Neural progenitor cell (in vitro differentiated cells): ENCODE measurements around the gene SMARCAD1. TPM values are rescaled to one million over a fixed set of nuclear protein-coding genes. Genes with fewer than 3 reads are reported as not detected.
"Not testable (repeated sequence)": the region's sequence is repeated elsewhere in the genome, so short reads cannot be mapped to it uniquely, and the experiment has no call there.

Experiments
- DNase-seq: peaks from one replicate; pipeline ENCODE4 v3.0.0-alpha.2; 2016; ENCODE audit warnings: low spot score
- H2AFZ ChIP-seq: fragments of 200-600 bp; sonication (generic); replicated peaks from 2 replicates; pipeline ENCODE4 v1.6.1; 2016; ENCODE audit warnings: antibody characterized with exemption
- H3F3A ChIP-seq: fragments of 200-600 bp; sonication (generic); 2 replicates; pipeline ENCODE4 v1.6.1; 2016; ENCODE audit warnings: antibody characterized with exemption, low read depth
- H3K27ac ChIP-seq: fragments of 200-600 bp; sonication (generic); 2 replicates; pipeline ENCODE4 v1.5.1; 2016; ENCODE audit warnings: mild to moderate bottlenecking
- H3K27me3 ChIP-seq: fragments of 200-600 bp; sonication (generic); 2 replicates; pipeline ENCODE4 v1.6.1; 2016; ENCODE audit warnings: mild to moderate bottlenecking, moderate library complexity
- H3K36me3 ChIP-seq: fragments of 200-600 bp; sonication (generic); 2 replicates; pipeline ENCODE4 v1.5.1; 2016
- H3K4me1 ChIP-seq: fragments of 200-600 bp; sonication (generic); 2 replicates; pipeline ENCODE4 v1.6.1; 2016; ENCODE audit warnings: mixed run types
- H3K4me2 ChIP-seq: fragments of 200-600 bp; sonication (generic); 2 replicates; pipeline ENCODE4 v1.6.1; 2016
- H3K4me3 ChIP-seq: fragments of 200-600 bp; sonication (generic); 2 replicates; pipeline ENCODE4 v1.5.1; 2016
- H3K79me2 ChIP-seq: fragments of 200-600 bp; sonication (generic); 2 replicates; pipeline ENCODE4 v1.6.1; 2016; ENCODE audit warnings: low read depth
- H3K9ac ChIP-seq: fragments of 200-600 bp; sonication (generic); 2 replicates; pipeline ENCODE4 v1.6.1; 2016
- H3K9me3 ChIP-seq: fragments of 200-600 bp; sonication (generic); 2 replicates; pipeline ENCODE4 v1.5.1; 2016; ENCODE audit warnings: low read depth
- H4K20me1 ChIP-seq: fragments of 200-600 bp; sonication (generic); 2 replicates; pipeline ENCODE4 v1.6.1; 2016; ENCODE audit warnings: low read depth
- H3K27ac Mint-ChIP-seq: 3 replicates; pipeline ENCODE4 v1.8.0; 2021; ENCODE audit warnings: mixed read lengths
- H3K27me3 Mint-ChIP-seq: 2 replicates; pipeline ENCODE4 v1.8.0; 2022; ENCODE audit warnings: low read depth, mild to moderate bottlenecking, inconsistent platforms, moderate library complexity, mixed read lengths; ENCODE audit not compliant: insufficient read depth
- H3K36me3 Mint-ChIP-seq: 3 replicates; pipeline ENCODE4 v1.8.0; 2021; ENCODE audit warnings: mixed read lengths
- H3K4me1 Mint-ChIP-seq: 3 replicates; pipeline ENCODE4 v1.8.0; 2021; ENCODE audit warnings: mixed read lengths
- H3K4me3 Mint-ChIP-seq: 3 replicates; pipeline ENCODE4 v1.8.0; 2021; ENCODE audit warnings: mild to moderate bottlenecking, moderate library complexity, mixed read lengths
- H3K9me3 Mint-ChIP-seq: 3 replicates; pipeline ENCODE4 v1.8.0; 2020; ENCODE audit warnings: mixed read lengths
- EZH2 ChIP-seq: fragments of 200-600 bp; sonication (generic); IDR thresholded peaks from 2 replicates; pipeline ENCODE4 v1.6.1; 2017; ENCODE audit warnings: antibody characterized with exemption, mild to moderate bottlenecking, moderate library complexity
- EZH2phosphoT487 ChIP-seq: fragments of 200-600 bp; sonication (generic); IDR thresholded peaks from 2 replicates; pipeline ENCODE4 v1.6.1; 2017; ENCODE audit warnings: antibody characterized with exemption
- total RNA-seq: library from RNA; depleted of rRNA; stranded (reverse); fragments of >200 nt; gene quantifications from 2 replicates; pipeline ENCODE4 v1.2.3, GENCODE V29; 2015; ENCODE audit warnings: low replicate concordance
- TF ChIP-seq, protein P1 (sequence below): fragments of 200-600 bp; sonication (generic); IDR thresholded peaks from 2 replicates; pipeline ENCODE4 v1.5.1; 2017; ENCODE audit warnings: antibody characterized with exemption, mild to moderate bottlenecking

The SMARCAD1 gene
- total RNA-seq, 1 donor from 2014 or later, result 115 TPM

DNA sequence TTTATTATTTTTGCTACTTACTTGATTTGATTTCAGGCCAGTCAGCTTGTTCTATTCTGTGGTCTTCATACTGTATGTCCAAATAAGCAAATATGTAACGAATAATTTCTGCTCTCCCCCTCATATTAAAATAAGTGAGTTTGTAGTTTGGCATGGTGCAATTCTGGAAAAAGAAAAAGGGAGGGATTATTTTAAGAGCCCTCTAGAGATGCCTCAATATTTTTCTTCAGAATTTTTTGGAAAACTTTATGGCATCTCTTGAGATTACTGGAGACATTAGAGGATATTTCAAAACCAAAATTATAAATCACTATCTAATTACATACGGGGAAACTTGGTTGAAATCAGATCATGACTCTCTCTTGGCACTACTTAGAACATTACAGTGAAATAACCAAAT, 126.8 kb downstream of the SMARCAD1 start:
- no peak overlapping the region for H3K4me2 ChIP-seq
- H3F3A ChIP-seq, result no peaks in the 10 kb centered on the region
- H3K27ac Mint-ChIP-seq, result no peak overlapping the region
- no peaks in the 10 kb centered on the region for H3K36me3 ChIP-seq
- H3K4me3 ChIP-seq, result no peak overlapping the region
- H3K79me2 ChIP-seq, result no peaks in the 10 kb centered on the region
- H2AFZ ChIP-seq, result no peak overlapping the region
- TF ChIP-seq EZH2, result no peak
- TF ChIP-seq EZH2phosphoT487, result no peak
- TF ChIP-seq, protein P1, sequence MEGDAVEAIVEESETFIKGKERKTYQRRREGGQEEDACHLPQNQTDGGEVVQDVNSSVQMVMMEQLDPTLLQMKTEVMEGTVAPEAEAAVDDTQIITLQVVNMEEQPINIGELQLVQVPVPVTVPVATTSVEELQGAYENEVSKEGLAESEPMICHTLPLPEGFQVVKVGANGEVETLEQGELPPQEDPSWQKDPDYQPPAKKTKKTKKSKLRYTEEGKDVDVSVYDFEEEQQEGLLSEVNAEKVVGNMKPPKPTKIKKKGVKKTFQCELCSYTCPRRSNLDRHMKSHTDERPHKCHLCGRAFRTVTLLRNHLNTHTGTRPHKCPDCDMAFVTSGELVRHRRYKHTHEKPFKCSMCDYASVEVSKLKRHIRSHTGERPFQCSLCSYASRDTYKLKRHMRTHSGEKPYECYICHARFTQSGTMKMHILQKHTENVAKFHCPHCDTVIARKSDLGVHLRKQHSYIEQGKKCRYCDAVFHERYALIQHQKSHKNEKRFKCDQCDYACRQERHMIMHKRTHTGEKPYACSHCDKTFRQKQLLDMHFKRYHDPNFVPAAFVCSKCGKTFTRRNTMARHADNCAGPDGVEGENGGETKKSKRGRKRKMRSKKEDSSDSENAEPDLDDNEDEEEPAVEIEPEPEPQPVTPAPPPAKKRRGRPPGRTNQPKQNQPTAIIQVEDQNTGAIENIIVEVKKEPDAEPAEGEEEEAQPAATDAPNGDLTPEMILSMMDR, result no peak
- no peaks in the 10 kb centered on the region for H3K36me3 Mint-ChIP-seq
- H3K9ac ChIP-seq, result no peak overlapping the region
- H3K9me3 ChIP-seq, result no peaks in the 10 kb centered on the region
- peaks cover 3% of the 10 kb centered on the region for H3K27me3 Mint-ChIP-seq
- H3K9me3 Mint-ChIP-seq, result no peaks in the 10 kb centered on the region
- H3K4me3 Mint-ChIP-seq, result no peak overlapping the region
- H3K4me1 Mint-ChIP-seq, result peaks cover 3% of the 10 kb centered on the region
- H3K27ac ChIP-seq, result no peak overlapping the region
- no peaks in the 10 kb centered on the region for H3K27me3 ChIP-seq
- peaks cover 13% of the 10 kb centered on the region for H3K4me1 ChIP-seq
- no peaks in the 10 kb centered on the region for H4K20me1 ChIP-seq
- no peak for DNase-seq

DNA sequence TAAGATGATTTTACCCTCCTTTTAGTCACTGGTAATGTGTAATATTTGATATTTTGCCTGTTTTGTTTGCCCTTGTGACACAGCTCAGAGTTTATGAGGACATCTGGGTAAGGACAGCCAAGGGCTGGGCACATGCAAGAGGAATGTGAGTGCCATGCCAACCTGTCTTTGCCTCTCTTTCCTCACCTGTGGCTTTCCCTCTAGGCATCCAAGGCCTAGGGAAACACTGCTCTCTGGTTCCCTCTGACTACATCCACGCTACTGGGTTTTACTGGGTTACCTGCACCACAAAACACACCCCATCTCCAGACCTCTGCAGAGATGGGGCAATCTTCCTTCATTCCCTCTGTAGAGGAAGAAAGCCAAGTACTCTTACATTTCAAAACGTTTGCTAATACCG, 127.3 kb downstream of the SMARCAD1 start:
- Histone ChIP-seq H3K9me3 (no peaks in the 10 kb centered on the region), H3K27ac (no peak overlapping the region), H3K4me3 (no peak overlapping the region), H3F3A (no peaks in the 10 kb centered on the region), H3K27me3 (no peaks in the 10 kb centered on the region), H3K36me3 (no peaks in the 10 kb centered on the region), H3K79me2 (no peaks in the 10 kb centered on the region), H2AFZ (peak overlapping the region; percentile 54), H3K4me1 (peaks cover 13% of the 10 kb centered on the region), H4K20me1 (no peaks in the 10 kb centered on the region), H3K4me2 (no peak overlapping the region), H3K9ac (no peak overlapping the region)
- TF ChIP-seq, protein P1, result no peak
- no peak for TF ChIP-seq EZH2phosphoT487
- no peak for TF ChIP-seq EZH2
- Mint-ChIP-seq H3K9me3 (no peaks in the 10 kb centered on the region), H3K36me3 (no peaks in the 10 kb centered on the region), H3K27me3 (peaks cover 3% of the 10 kb centered on the region), H3K27ac (no peak overlapping the region), H3K4me1 (peaks cover 3% of the 10 kb centered on the region), H3K4me3 (no peak overlapping the region)
- DNase-seq, result no peak

DNA sequence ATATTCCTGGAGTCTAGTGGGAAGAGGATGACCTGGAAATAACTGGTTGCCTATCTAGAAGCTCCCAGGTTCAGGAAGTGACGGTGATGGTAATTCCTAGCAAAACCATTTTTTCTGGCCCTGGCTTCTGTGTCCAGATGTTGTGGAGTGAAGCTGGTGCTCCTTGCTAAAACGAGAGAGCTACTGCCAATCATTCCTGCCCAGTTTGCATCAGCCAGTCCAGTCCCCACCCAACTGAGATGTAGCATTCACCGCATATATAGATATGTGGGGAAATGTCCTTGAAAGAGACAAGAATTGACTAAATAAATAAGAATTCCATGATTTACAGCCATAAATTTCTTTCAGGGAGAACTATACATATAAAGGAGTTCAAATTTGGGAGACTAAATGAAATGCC, 128.6 kb downstream of the SMARCAD1 start:
- Histone ChIP-seq H3K36me3 (no peaks in the 10 kb centered on the region), H4K20me1 (no peaks in the 10 kb centered on the region)
- TF ChIP-seq, protein P1, result no peak
- no peak for TF ChIP-seq EZH2
- no peak for TF ChIP-seq EZH2phosphoT487

DNA sequence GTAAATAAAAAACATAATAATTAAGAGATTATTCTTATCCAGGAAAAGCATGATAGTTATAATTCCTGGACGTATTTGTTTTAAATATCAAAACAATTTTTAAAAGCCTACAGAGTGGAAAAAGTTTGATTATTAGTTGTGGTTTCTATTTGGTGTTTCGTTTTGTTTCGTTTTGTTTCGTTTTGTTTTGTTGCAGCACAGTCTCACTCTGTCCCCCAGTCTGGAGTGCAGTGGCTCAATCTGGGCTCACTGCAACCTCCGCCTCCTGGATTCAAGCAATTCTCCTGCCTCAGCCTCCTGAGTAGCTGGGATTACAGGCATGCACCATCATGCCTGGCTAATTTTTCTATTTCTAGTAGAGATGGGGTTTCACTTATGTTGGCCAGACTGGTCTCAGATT, 129.1 kb downstream of the SMARCAD1 start:
- H3K36me3 Mint-ChIP-seq, H3K27ac Mint-ChIP-seq, H3K4me3 Mint-ChIP-seq, H3K4me3 ChIP-seq, H3K27ac ChIP-seq, H3K9ac ChIP-seq, H3K27me3 ChIP-seq, H3K36me3 ChIP-seq, DNase-seq, H3K4me2 ChIP-seq, H4K20me1 ChIP-seq, H3K79me2 ChIP-seq, H3K27me3 Mint-ChIP-seq, H3K9me3 Mint-ChIP-seq, H3F3A ChIP-seq, H2AFZ ChIP-seq, H3K4me1 Mint-ChIP-seq, H3K9me3 ChIP-seq: not testable (repeated sequence)
- H3K4me1 ChIP-seq, result peaks cover 13% of the 10 kb centered on the region

More for the DNA sequence above, 128.6 kb downstream of the SMARCAD1 start:
- no peak for DNase-seq
- no peak overlapping the region for H3K27ac ChIP-seq
- no peak overlapping the region for H3K27ac Mint-ChIP-seq
- no peaks in the 10 kb centered on the region for H3K9me3 ChIP-seq
- no peak overlapping the region for H3K4me2 ChIP-seq
- H3K36me3 Mint-ChIP-seq, result no peaks in the 10 kb centered on the region
- no peaks in the 10 kb centered on the region for H3K79me2 ChIP-seq
- no peaks in the 10 kb centered on the region for H3F3A ChIP-seq
- no peaks in the 10 kb centered on the region for H3K9me3 Mint-ChIP-seq
- H2AFZ ChIP-seq, result no peak overlapping the region
- H3K4me3 ChIP-seq, result no peak overlapping the region
- peaks cover 3% of the 10 kb centered on the region for H3K4me1 Mint-ChIP-seq
- no peak overlapping the region for H3K9ac ChIP-seq
- peaks cover 13% of the 10 kb centered on the region for H3K4me1 ChIP-seq
- peaks cover 5% of the 10 kb centered on the region for H3K27me3 Mint-ChIP-seq
- no peaks in the 10 kb centered on the region for H3K27me3 ChIP-seq
- no peak overlapping the region for H3K4me3 Mint-ChIP-seq
